AG04450 (cell line): ENCODE data around the gene BRF1. TPM values are rescaled to one million over a fixed set of nuclear protein-coding genes. Genes with fewer than 3 reads are reported as not detected.
A peak's percentile ranks its signal among the peaks of the same experiment; 100 is the strongest.

Experiments used
- CTCF ChIA-PET: fragments of 300-600, 350-600 bp; formaldehyde crosslinking; extraction: SDS; loops from one replicate; lab custom pipeline; 2022; ENCODE audit warnings: antibody characterized with exemption, inconsistent platforms; lab: Charles Lee
- POLR2A ChIA-PET: fragments of 350-600 bp; formaldehyde crosslinking; extraction: SDS; loops from one replicate; lab custom pipeline; 2021; ENCODE audit warnings: antibody characterized with exemption, inconsistent platforms; lab: Yijun Ruan, JAX
- DNase-seq: peaks from one replicate; pipeline ENCODE4 v3.0.0-alpha.2; 2011; ENCODE audit warnings: low read depth, low spot score
- H3K27ac ChIP-seq: one replicate; pipeline ENCODE4 v1.5.1; 2012; ENCODE audit warnings: low read depth, low read length, control low read depth
- H3K27me3 ChIP-seq: one replicate; pipeline ENCODE4 v1.6.0; 2012; ENCODE audit warnings: low read length; ENCODE audit not compliant: control insufficient read depth, insufficient read depth
- H3K4me3 ChIP-seq: 2 replicates; pipeline ENCODE4 v1.5.1; 2011; ENCODE audit warnings: mild to moderate bottlenecking, low read depth, low read length, control low read depth
- H3K9me3 ChIP-seq: 2 replicates; pipeline ENCODE4 v1.5.1; 2012; ENCODE audit warnings: low read length; ENCODE audit not compliant: control insufficient read depth, insufficient read depth
- CTCF ChIP-seq: IDR thresholded peaks from 2 replicates; pipeline ENCODE4 v1.5.1; 2011; ENCODE audit warnings: low read depth, low read length, control low read depth, inconsistent platforms
- polyA plus RNA-seq: library from polyadenylated mRNA; depleted of rRNA; stranded (reverse); fragments of >200 nt; gene quantifications from 2 replicates; pipeline ENCODE4 v1.2.3, GENCODE V29; 2011

Gene BRF1
- polyA plus RNA-seq, 1 experiment, result 6.3 TPM

- no peaks in the 10 kb centered on the region; the same call in 1 of the 2 replicates for H3K9me3 ChIP-seq
- no peak overlapping the region for H3K4me3 ChIP-seq
- no peak for TF ChIP-seq CTCF
- peak overlapping the region; percentile 21 for H3K27ac ChIP-seq
- no peak for DNase-seq
- CTCF ChIA-PET, result interaction anchor here (1.0 kb wide), 1 partner anchor 29 kb away, joined by 3 read pairs; no protein-coding TSS in a partner anchor
- no peaks in the 10 kb centered on the region for H3K27me3 ChIP-seq
- POLR2A ChIA-PET, result no interaction called here
Observed at GRCh38 chr14:105322791-105323556, 22.2 kb upstream of the BRF1 start.

- ChIA-PET POLR2A (no interaction called here), CTCF (no interaction called here)
- Histone ChIP-seq H3K27me3 (no peaks in the 10 kb centered on the region), H3K9me3 (no peaks in the 10 kb centered on the region; the same call in 1 of the 2 replicates), H3K4me3 (no peak overlapping the region), H3K27ac (no peak overlapping the region)
- TF ChIP-seq CTCF, result 0 out of 2 replicates have a peak, but pooled peaks have one; percentile 14
- no peak for DNase-seq
Observed at GRCh38 chr14:105317546-105317945, 16.7 kb upstream of the BRF1 start.

- DNase-seq, result no peak
- ChIA-PET POLR2A (interaction anchor here (0.9 kb wide), 1 partner anchor 16 kb away, joined by 5 read pairs; the partner anchor contains the start of gene BRF1), CTCF (no interaction called here)
- no peak for TF ChIP-seq CTCF
- H3K4me3 ChIP-seq, result no peak overlapping the region
- H3K27ac ChIP-seq, result no peak overlapping the region
- no peaks in the 10 kb centered on the region for H3K27me3 ChIP-seq
- no peaks in the 10 kb centered on the region; the same call in 1 of the 2 replicates for H3K9me3 ChIP-seq
Observed at GRCh38 chr14:105316968-105317510, 16.2 kb upstream of the BRF1 start.

GRCh38 chr14:105316577-105316941 lies 15.8 kb upstream of the BRF1 start:
- no peaks in the 10 kb centered on the region for H3K27me3 ChIP-seq
- no peak for DNase-seq
- CTCF ChIA-PET, result no interaction called here
- H3K9me3 ChIP-seq, result no peaks in the 10 kb centered on the region
- POLR2A ChIA-PET, result interaction anchor here (0.9 kb wide), 1 partner anchor 15 kb away, joined by 5 read pairs; the partner anchor contains the start of gene BRF1
- H3K4me3 ChIP-seq, result no peak overlapping the region
- TF ChIP-seq CTCF, result no peak
- no peak overlapping the region for H3K27ac ChIP-seq

- H3K4me3 ChIP-seq, result peak overlapping the region; percentile 77
- DNase-seq, result no peak
- H3K9me3 ChIP-seq, result no peaks in the 10 kb centered on the region
- H3K27ac ChIP-seq, result peak overlapping the region; percentile 11
- H3K27me3 ChIP-seq, result no peaks in the 10 kb centered on the region
- TF ChIP-seq CTCF, result no peak
- ChIA-PET CTCF (interaction anchor here (0.7 kb wide), 1 partner anchor 132 kb away, joined by 4 read pairs; no protein-coding TSS in a partner anchor), POLR2A (interaction anchor here (0.9 to 3.3 kb wide), 2 partner anchors 15 kb away, joined by 5 to 23 read pairs; partner anchors contain the start of gene BRF1)
Observed at GRCh38 chr14:105315941-105316576, 15.3 kb upstream of the BRF1 start.
